Erythroblast (primary cell): ENCODE results near the gene TAS2R13.

Experiments used
- GATA1 ChIP-seq: IDR thresholded peaks from 2 replicates; pipeline ENCODE4 v1.6.1; 2011; ENCODE audit warnings: low read depth, mild to moderate bottlenecking, control low read depth, low read length, moderate library complexity
- POLR2A ChIP-seq: IDR thresholded peaks from 2 replicates; pipeline ENCODE4 v1.6.1; 2011; ENCODE audit warnings: mild to moderate bottlenecking, low read length

GRCh38 chr12:10909462-10909861 lies at the start of gene TAS2R13:
- TF ChIP-seq POLR2A (no peak), GATA1 (no peak)
